DND-41 (cell line): Measurements from ENCODE around the gene KCNMA1.

Source experiments
- ATAC-seq: fragments of 200-7000 bp; cut with Tn5 transposase; 3 replicates; pipeline ENCODE4 v1.9.1; 2021; ENCODE audit warnings: low read depth; ENCODE audit not compliant: insufficient read depth
- DNase-seq: peaks from one replicate; pipeline ENCODE4 v3.0.0-alpha.2; 2020
- H2AFZ ChIP-seq: 2 replicates; pipeline ENCODE4 v1.6.0; 2012; ENCODE audit warnings: low read depth, low read length
- H3K27ac ChIP-seq: 2 replicates; pipeline ENCODE4 v1.5.1; 2012; ENCODE audit warnings: low read length, inconsistent platforms
- H3K27me3 ChIP-seq: fragments of 200-600 bp; sonication (generic); 2 replicates; pipeline ENCODE4 v1.6.0; 2012; ENCODE audit warnings: low read length, mild to moderate bottlenecking, inconsistent platforms; ENCODE audit not compliant: insufficient read depth, poor library complexity
- H3K36me3 ChIP-seq: 2 replicates; pipeline ENCODE4 v1.5.1; 2012; ENCODE audit warnings: low read length, inconsistent platforms; ENCODE audit not compliant: insufficient read depth
- H3K4me1 ChIP-seq: 2 replicates; pipeline ENCODE4 v1.5.1; 2012; ENCODE audit warnings: mild to moderate bottlenecking, low read length; ENCODE audit not compliant: insufficient read depth
- H3K4me2 ChIP-seq: 2 replicates; pipeline ENCODE4 v1.6.0; 2012; ENCODE audit warnings: mild to moderate bottlenecking, moderate library complexity, low read length, inconsistent platforms; ENCODE audit not compliant: insufficient read depth
- H3K4me3 ChIP-seq, 2 experiments: fragments of 200-600 bp in 1 of 2; shearing (Covaris generic) in 1 of 2; 2 replicates each; pipeline ENCODE4 v1.5.1; 2012 to 2016; ENCODE audit warnings: inconsistent platforms in 2 of 2, low read length in 2 of 2, mild to moderate bottlenecking in 2 of 2, low read depth in 1 of 2, moderate library complexity in 1 of 2
- H3K79me2 ChIP-seq: 2 replicates; pipeline ENCODE4 v1.6.0; 2012; ENCODE audit warnings: low read length, inconsistent platforms; ENCODE audit not compliant: insufficient read depth
- H3K9ac ChIP-seq: 2 replicates; pipeline ENCODE4 v1.6.0; 2012; ENCODE audit warnings: low read depth, mild to moderate bottlenecking, inconsistent platforms, low read length, moderate library complexity
- H3K9me3 ChIP-seq: 2 replicates; pipeline ENCODE4 v1.5.1; 2012; ENCODE audit warnings: low read length, moderate library complexity, mild to moderate bottlenecking, inconsistent platforms; ENCODE audit not compliant: insufficient read depth, severe bottlenecking
- H4K20me1 ChIP-seq: 2 replicates; pipeline ENCODE4 v1.6.0; 2012; ENCODE audit warnings: low read length; ENCODE audit not compliant: insufficient read depth
- CTCF ChIP-seq: IDR thresholded peaks from 2 replicates; pipeline ENCODE4 v1.5.1; 2012; ENCODE audit warnings: borderline replicate concordance, low read length, moderate library complexity, mild to moderate bottlenecking; ENCODE audit not compliant: poor library complexity, severe bottlenecking; ENCODE audit errors: extremely low read depth
- EZH2 ChIP-seq: IDR thresholded peaks from 3 replicates; pipeline ENCODE4 v1.6.1; 2012; ENCODE audit warnings: borderline replicate concordance, low read depth, mild to moderate bottlenecking, moderate library complexity, low read length, inconsistent platforms; ENCODE audit not compliant: severe bottlenecking

The KCNMA1 gene

GRCh38 chr10:77197544-77197943 is 440.1 kb downstream of the KCNMA1 start:
- ATAC-seq (peak; percentile 53; the same call in 2 of the 3 replicates), DNase-seq (peak; percentile 9)
- Histone ChIP-seq H3K79me2 (no peaks in the 10 kb centered on the region), H4K20me1 (no peaks in the 10 kb centered on the region), H3K27me3 (peaks cover 19% of the 10 kb centered on the region), H3K9me3 (no peaks in the 10 kb centered on the region), H3K27ac (no peak overlapping the region), H3K4me3 (no peak overlapping the region), H3K9ac (no peak overlapping the region), H3K36me3 (no peaks in the 10 kb centered on the region), H2AFZ (no peak overlapping the region), H3K4me1 (no peaks in the 10 kb centered on the region), H3K4me2 (no peak overlapping the region)
- TF ChIP-seq EZH2, result no peak
- no peak for TF ChIP-seq CTCF

- Histone ChIP-seq H3K9ac (no peak overlapping the region), H3K27me3 (peaks cover 14% of the 10 kb centered on the region), H3K4me1 (no peaks in the 10 kb centered on the region), H3K9me3 (no peaks in the 10 kb centered on the region), H4K20me1 (no peaks in the 10 kb centered on the region), H3K4me3 (no peak overlapping the region), H3K27ac (no peak overlapping the region), H3K79me2 (no peaks in the 10 kb centered on the region), H3K36me3 (no peaks in the 10 kb centered on the region), H3K4me2 (no peak overlapping the region), H2AFZ (no peak overlapping the region)
- no peak for DNase-seq
- TF ChIP-seq EZH2, result no peak
- TF ChIP-seq CTCF, result no peak
- no peak for ATAC-seq
Observed at GRCh38 chr10:77196614-77197013, 441.0 kb downstream of the KCNMA1 start.

- ATAC-seq (no peak), DNase-seq (no peak)
- no peak overlapping the region for H3K4me3 ChIP-seq
- H3K4me1 ChIP-seq, result no peaks in the 10 kb centered on the region
- H3K9me3 ChIP-seq, result no peaks in the 10 kb centered on the region
- no peak overlapping the region for H3K9ac ChIP-seq
- no peak overlapping the region for H3K4me2 ChIP-seq
- H3K36me3 ChIP-seq, result no peaks in the 10 kb centered on the region
- TF ChIP-seq EZH2 (no peak), CTCF (no peak)
- no peaks in the 10 kb centered on the region for H4K20me1 ChIP-seq
- peaks cover 14% of the 10 kb centered on the region for H3K27me3 ChIP-seq
- H2AFZ ChIP-seq, result no peak overlapping the region
- H3K27ac ChIP-seq, result no peak overlapping the region
- H3K79me2 ChIP-seq, result no peaks in the 10 kb centered on the region
Observed at GRCh38 chr10:77195101-77195500, 442.5 kb downstream of the KCNMA1 start.

- H2AFZ ChIP-seq, result no peak overlapping the region
- no peaks in the 10 kb centered on the region for H3K79me2 ChIP-seq
- H4K20me1 ChIP-seq, result no peaks in the 10 kb centered on the region
- no peak overlapping the region for H3K4me2 ChIP-seq
- no peaks in the 10 kb centered on the region for H3K9me3 ChIP-seq
- H3K4me1 ChIP-seq, result no peaks in the 10 kb centered on the region
- ATAC-seq (no peak), DNase-seq (no peak)
- H3K27ac ChIP-seq, result no peak overlapping the region
- no peak overlapping the region for H3K4me3 ChIP-seq
- no peaks in the 10 kb centered on the region for H3K36me3 ChIP-seq
- peaks cover 15% of the 10 kb centered on the region for H3K27me3 ChIP-seq
- no peak for TF ChIP-seq CTCF
- TF ChIP-seq EZH2, result no peak
- no peak overlapping the region for H3K9ac ChIP-seq
Observed at GRCh38 chr10:77193001-77193400, 444.6 kb downstream of the KCNMA1 start.
